Tibial nerve (tissue), 4 donors: Measurements from ENCODE around the gene ZNF132.

Source experiments
- CTCF ChIP-seq, 5 experiments: fragments of 200-600 bp in 3 of 5; fragments of 450-650 bp in 2 of 5; sonication (generic) in 3 of 5; IDR thresholded peaks; one replicate each; pipeline ENCODE4 v1.5.1; 2016 to 2019; ENCODE audit warnings: antibody characterized with exemption in 5 of 5, mild to moderate bottlenecking in 3 of 5, moderate library complexity in 2 of 5
- EP300 ChIP-seq, 2 donors: sonication (generic); formaldehyde crosslinking; IDR thresholded peaks; one replicate each; pipeline ENCODE4 v1.6.1; 2017; ENCODE audit warnings: antibody characterized with exemption in 2 of 2, mild to moderate bottlenecking in 1 of 2
- POLR2A ChIP-seq, 2 donors: fragments of 450-650 bp; IDR thresholded peaks; one replicate each; pipeline ENCODE4 v1.6.1; 2017; ENCODE audit warnings: antibody characterized with exemption in 2 of 2, mild to moderate bottlenecking in 2 of 2, moderate library complexity in 2 of 2

GRCh38 chr19:58466089-58466759, 26.3 kb upstream of the ZNF132 start:
- no peak for TF ChIP-seq CTCF (IDR thresholded peaks at IDR 0.05)
- TF ChIP-seq EP300 (IDR thresholded peaks at IDR 0.05) = no peak
- TF ChIP-seq POLR2A (IDR thresholded peaks at IDR 0.05) = no peak
